Esophagus squamous epithelium (tissue), 5 donors: ENCODE data around the gene EWSR1. TPM values are rescaled to one million over a fixed set of nuclear protein-coding genes. Genes with fewer than 3 reads are reported as not detected.

Experiments used
- DNase-seq: peaks from one replicate; lab custom pipeline; 2025; lab: John Stamatoyannopoulos, UW
- H3K27ac ChIP-seq, 4 donors: fragments of 200-600 bp; sonication (generic); one replicate each; pipeline ENCODE4 v1.5.1; 2016 to 2019; ENCODE audit warnings: mild to moderate bottlenecking in 1 of 4
- H3K27me3 ChIP-seq, 4 donors: fragments of 200-600 bp; sonication (generic); 1 replicate in 3 of 4; 2 replicates in 1 of 4; pipeline versions ENCODE4 v1.5.1 to v1.6.0; 2017 to 2021; ENCODE audit warnings: antibody characterized with exemption in 1 of 4
- H3K36me3 ChIP-seq, 3 donors: fragments of 200-600 bp; sonication (generic); one replicate each; pipeline ENCODE4 v1.5.1; 2016 to 2019
- H3K4me1 ChIP-seq, 3 donors: fragments of 200-600 bp; sonication (generic); one replicate each; pipeline ENCODE4 v1.5.1; 2017 to 2019
- H3K4me3 ChIP-seq, 4 donors: fragments of 200-600 bp; sonication (generic); 1 replicate in 3 of 4; 2 replicates in 1 of 4; pipeline ENCODE4 v1.5.1; 2016 to 2019; ENCODE audit warnings: mild to moderate bottlenecking in 2 of 4, moderate library complexity in 1 of 4
- H3K9me3 ChIP-seq, 3 donors: fragments of 200-600 bp; sonication (generic); one replicate each; pipeline ENCODE4 v1.5.1; 2016 to 2019
- CTCF ChIP-seq, 6 experiments: fragments of 450-650 bp in 4 of 6; fragments of 200-600 bp in 2 of 6; sonication (generic) in 2 of 6; IDR thresholded peaks; one replicate each; pipeline ENCODE4 v1.5.1; 2016 to 2019; ENCODE audit warnings: antibody characterized with exemption in 6 of 6, mild to moderate bottlenecking in 4 of 6, moderate library complexity in 4 of 6
- POLR2A ChIP-seq, 4 donors: fragments of 450-650 bp; IDR thresholded peaks; one replicate each; pipeline ENCODE4 v1.6.1; 2017; ENCODE audit warnings: antibody characterized with exemption in 4 of 4, mild to moderate bottlenecking in 4 of 4, moderate library complexity in 3 of 4
- WGBS, 2 donors: methylation state at CpG; one replicate each; pipeline ENCODE4 v1.1.5; 2018; 5-methylcytosine and 5-hydroxymethylcytosine counted together
- intact Hi-C: fragments of 100-400 bp; cut with DNase I; formaldehyde crosslinking; loops from one replicate; pipeline ENCODE4 v1.15.0; 2022
- total RNA-seq, 4 donors: library from RNA; depleted of rRNA; stranded (reverse); fragments of >200 nt; gene quantifications; one replicate each; pipeline ENCODE4 v1.1.0, GENCODE V29; 2016
- donor health status: DM: yes; HTN: yes; CAD: no.

The EWSR1 gene
- total RNA-seq, 4 donors from 2014 or later, result 124 to 217 (median 174) TPM

- Histone ChIP-seq H3K27me3 (no peaks in the 10 kb centered on the region), H3K4me3 (no peak overlapping the region), H3K4me1 (no peaks in the 10 kb centered on the region), H3K36me3 (peaks cover 12 to 26% (median 20%) of the 10 kb centered on the region in 3 donors), H3K9me3 (no peaks in the 10 kb centered on the region), H3K27ac (no peak overlapping the region)
- no peak for DNase-seq
- intact Hi-C loops, result no loop called here
- TF ChIP-seq POLR2A (IDR thresholded peaks at IDR 0.05), result no peak
These were observed 55.6 kb downstream of the EWSR1 start for GRCh38 chr22:29323641-29324040.

- Histone ChIP-seq H3K9me3 (no peaks in the 10 kb centered on the region), H3K27ac (no peak overlapping the region), H3K4me1 (peaks cover 0 to 2% (median 0%) of the 10 kb centered on the region in 3 donors), H3K36me3 (peaks cover 20 to 43% (median 33%) of the 10 kb centered on the region in 3 donors), H3K27me3 (no peaks in the 10 kb centered on the region), H3K4me3 (no peak overlapping the region)
- no peak for DNase-seq
- 74 to 78% methylated on average over 8 of the region's 8 CpGs for WGBS, 2 donors
- intact Hi-C loops, result no loop called here
- TF ChIP-seq POLR2A (IDR thresholded peaks at IDR 0.05) (no peak), CTCF (IDR thresholded peaks at IDR 0.05) (no peak)
These were observed 57.3 kb downstream of the EWSR1 start for GRCh38 chr22:29325356-29325755.

GRCh38 chr22:29325785-29326315, 57.8 kb downstream of the EWSR1 start:
- Histone ChIP-seq H3K27ac (no peak overlapping the region), H3K36me3 (peaks cover 25 to 48% (median 38%) of the 10 kb centered on the region in 3 donors), H3K4me3 (no peak overlapping the region), H3K27me3 (no peaks in the 10 kb centered on the region), H3K9me3 (no peaks in the 10 kb centered on the region), H3K4me1 (peaks cover 0 to 6% (median under 1%) of the 10 kb centered on the region in 3 donors)
- TF ChIP-seq CTCF (IDR thresholded peaks at IDR 0.05), result no peak
- DNase-seq, result no peak
- intact Hi-C loops, result no loop called here
- WGBS, 2 donors, result 50 to 66% methylated on average over 8 to 9 of the region's 9 CpGs

- Histone ChIP-seq H3K4me1 (peaks cover 0 to 12% (median 3%) of the 10 kb centered on the region in 3 donors), H3K9me3 (no peaks in the 10 kb centered on the region), H3K36me3 (peaks cover 31 to 54% (median 44%) of the 10 kb centered on the region in 3 donors), H3K27ac (no peak overlapping the region), H3K4me3 (no peak overlapping the region), H3K27me3 (no peaks in the 10 kb centered on the region)
- no CpG with 5 or more reads among the region's 10 CpGs for WGBS, 2 donors
- DNase-seq, result no peak
- intact Hi-C loops, result no loop called here
- TF ChIP-seq CTCF (IDR thresholded peaks at IDR 0.05) (no peak), POLR2A (IDR thresholded peaks at IDR 0.05) (no peak)
These were observed 58.4 kb downstream of the EWSR1 start for GRCh38 chr22:29326481-29326880.

- intact Hi-C loops, result no loop called here
- no peaks in the 10 kb centered on the region for H3K27me3 ChIP-seq
- H3K27ac ChIP-seq, result no peak overlapping the region
- peaks cover 32 to 61% (median 50%) of the 10 kb centered on the region in 3 donors for H3K36me3 ChIP-seq
- peaks cover 0 to 12% (median 3%) of the 10 kb centered on the region in 3 donors for H3K4me1 ChIP-seq
- 80 to 87% methylated on average over 1 to 7 of the region's 15 CpGs for WGBS, 2 donors
- DNase-seq, result no peak
- TF ChIP-seq POLR2A (IDR thresholded peaks at IDR 0.05) (no peak), CTCF (IDR thresholded peaks at IDR 0.05) (no peak)
- H3K4me3 ChIP-seq, result no peak overlapping the region
- no peaks in the 10 kb centered on the region for H3K9me3 ChIP-seq
These were observed 59.2 kb downstream of the EWSR1 start for GRCh38 chr22:29327089-29327764.
